ENCODE measurements around the gene POLE.

The POLE gene

DNA sequence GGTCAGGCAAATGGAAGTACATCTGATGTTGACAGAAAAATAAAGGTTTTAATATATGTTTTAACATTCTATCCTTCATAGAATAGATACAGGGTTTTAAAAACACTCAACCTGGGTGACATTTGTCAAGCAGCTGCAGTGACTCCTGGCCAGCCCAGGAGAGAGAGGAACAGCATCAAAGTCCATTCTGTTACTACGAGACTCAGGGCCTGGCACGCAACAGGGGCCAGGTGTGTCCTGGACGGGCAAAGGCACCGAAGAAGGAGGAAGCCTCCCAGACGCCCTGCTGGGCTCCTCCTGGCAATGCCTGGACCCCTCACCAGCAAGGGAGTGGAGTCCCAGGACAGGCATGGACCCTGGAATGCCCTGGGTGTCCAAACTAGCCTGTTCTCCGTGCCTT is 98.8 kb downstream of the POLE start:
- Mint-ChIP-seq H3K9me3 (no peaks in the 10 kb centered on the region), H3K36me3 (ENCODE audit: insufficient read depth) (peaks cover 14% of the 10 kb centered on the region), H3K4me1 (ENCODE audit: low read depth in 2 of 2) (no peaks in the 10 kb centered on the region), H3K27me3 (peaks cover under 1 to 11% of the 10 kb centered on the region in 2 donors), H3K4me3 (no peak overlapping the region), H3K27ac (no peak overlapping the region)
- no peak for ATAC-seq (replicated peaks)
- DNase-seq = no peak

DNA sequence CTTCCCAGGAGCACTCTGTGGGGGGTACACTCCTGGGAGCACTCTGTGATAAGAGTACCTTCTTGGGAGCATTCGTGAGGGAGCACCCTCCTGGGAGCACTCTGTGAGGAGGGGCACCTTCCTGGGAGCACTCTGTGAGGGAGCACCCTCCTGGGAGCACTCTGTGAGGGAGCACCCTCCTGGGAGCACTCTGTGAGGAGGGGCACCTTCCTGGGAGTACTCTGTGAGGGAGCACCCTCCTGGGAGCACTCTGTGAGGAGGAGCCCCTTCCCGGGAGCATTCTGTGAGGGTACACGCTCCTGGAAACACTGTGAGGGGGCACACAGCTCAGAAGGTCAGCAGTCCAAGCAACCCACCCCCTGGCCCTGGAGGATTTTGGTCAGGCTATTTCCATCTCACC is 99.4 kb downstream of the POLE start:
- no peak for ATAC-seq (replicated peaks)
- H3K27me3 Mint-ChIP-seq = peaks cover 0 to 6% of the 10 kb centered on the region in 2 donors
- H3K4me3 Mint-ChIP-seq = no peak overlapping the region
- no peak overlapping the region for H3K27ac Mint-ChIP-seq
- H3K36me3 Mint-ChIP-seq (ENCODE audit: insufficient read depth) = peaks cover 12% of the 10 kb centered on the region
- no peaks in the 10 kb centered on the region for H3K4me1 Mint-ChIP-seq (ENCODE audit: low read depth in 2 of 2)
- DNase-seq = no peak
- H3K9me3 Mint-ChIP-seq = no peaks in the 10 kb centered on the region

DNA sequence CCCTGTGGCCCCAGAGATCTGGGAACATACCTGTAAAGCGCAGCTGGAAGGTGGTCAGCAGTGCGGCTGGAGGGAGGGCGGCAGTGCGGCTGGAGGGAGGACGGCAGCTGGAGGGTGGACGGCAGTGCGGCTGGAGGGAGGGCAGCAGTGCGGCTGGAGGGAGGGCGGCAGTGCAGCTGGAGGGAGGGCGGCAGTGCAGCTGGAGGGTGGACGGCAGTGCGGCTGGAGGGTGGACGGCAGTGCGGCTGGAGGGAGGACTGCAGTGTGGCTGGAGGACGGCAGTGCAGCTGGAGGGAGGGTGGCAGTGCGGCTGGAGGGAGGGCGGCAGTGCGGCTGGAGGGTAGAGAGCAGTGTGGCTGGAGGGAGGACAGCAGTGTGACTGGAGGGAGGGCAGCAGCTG is 100.2 kb downstream of the POLE start:
- Mint-ChIP-seq H3K27ac (no peak overlapping the region), H3K4me3 (no peak overlapping the region), H3K36me3 (ENCODE audit: insufficient read depth) (peaks cover 13% of the 10 kb centered on the region), H3K27me3 (no peaks in the 10 kb centered on the region), H3K4me1 (ENCODE audit: low read depth in 2 of 2) (no peaks in the 10 kb centered on the region), H3K9me3 (no peaks in the 10 kb centered on the region)
- no peak for DNase-seq
- ATAC-seq (replicated peaks) = no peak

DNA sequence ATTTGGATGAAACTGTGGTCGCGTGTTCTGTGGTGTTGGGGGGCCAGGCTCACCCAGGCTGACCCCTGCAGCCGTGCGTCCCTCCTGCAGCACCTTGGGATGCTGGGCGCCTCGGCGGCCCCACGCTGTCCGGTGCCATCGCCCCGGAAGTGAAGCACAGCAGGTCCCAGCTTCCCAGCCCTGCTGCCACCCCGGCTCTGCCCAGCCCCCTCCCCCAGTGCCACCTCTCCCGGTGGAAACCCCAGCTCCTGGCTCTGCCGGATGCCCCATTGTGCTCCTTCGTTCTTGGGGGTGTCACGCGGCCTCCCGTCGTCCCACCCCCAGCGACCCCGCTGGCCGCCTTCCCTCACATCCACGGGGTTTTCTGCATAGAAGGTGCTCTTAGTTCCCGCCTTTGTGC is 102.0 kb downstream of the POLE start:
- Mint-ChIP-seq H3K9me3 (no peaks in the 10 kb centered on the region), H3K4me3 (no peak overlapping the region), H3K4me1 (ENCODE audit: low read depth in 2 of 2) (no peaks in the 10 kb centered on the region), H3K27me3 (no peaks in the 10 kb centered on the region), H3K36me3 (ENCODE audit: insufficient read depth) (peaks cover 16% of the 10 kb centered on the region), H3K27ac (no peak overlapping the region)
- DNase-seq = no peak
- no peak for ATAC-seq (replicated peaks)

DNA sequence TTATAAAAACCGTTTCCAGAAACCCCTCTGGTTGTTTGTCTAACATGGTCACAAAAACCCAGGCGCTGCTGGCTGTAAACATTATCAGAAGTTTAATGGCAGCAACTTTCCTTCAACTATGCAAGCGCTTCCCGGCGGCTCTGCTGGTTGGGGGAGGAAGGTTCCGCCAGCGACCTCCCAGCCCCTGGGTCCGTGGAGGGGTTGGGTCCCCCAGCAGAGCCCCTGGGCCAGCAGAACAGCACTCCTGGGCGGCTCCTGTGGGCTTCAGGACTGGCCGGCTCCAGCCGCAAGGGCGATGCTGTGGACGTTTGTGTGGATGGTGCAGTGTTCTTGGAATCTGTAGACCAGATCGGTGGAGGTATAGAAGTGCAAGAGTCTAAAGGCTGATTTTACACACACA is 102.7 kb downstream of the POLE start:
- no peak for DNase-seq
- Mint-ChIP-seq H3K27me3 (no peaks in the 10 kb centered on the region), H3K4me1 (ENCODE audit: low read depth in 2 of 2) (no peaks in the 10 kb centered on the region), H3K27ac (no peak overlapping the region), H3K36me3 (ENCODE audit: insufficient read depth) (peaks cover 16% of the 10 kb centered on the region), H3K9me3 (no peaks in the 10 kb centered on the region), H3K4me3 (no peak overlapping the region)
- no peak for ATAC-seq (replicated peaks)

DNA sequence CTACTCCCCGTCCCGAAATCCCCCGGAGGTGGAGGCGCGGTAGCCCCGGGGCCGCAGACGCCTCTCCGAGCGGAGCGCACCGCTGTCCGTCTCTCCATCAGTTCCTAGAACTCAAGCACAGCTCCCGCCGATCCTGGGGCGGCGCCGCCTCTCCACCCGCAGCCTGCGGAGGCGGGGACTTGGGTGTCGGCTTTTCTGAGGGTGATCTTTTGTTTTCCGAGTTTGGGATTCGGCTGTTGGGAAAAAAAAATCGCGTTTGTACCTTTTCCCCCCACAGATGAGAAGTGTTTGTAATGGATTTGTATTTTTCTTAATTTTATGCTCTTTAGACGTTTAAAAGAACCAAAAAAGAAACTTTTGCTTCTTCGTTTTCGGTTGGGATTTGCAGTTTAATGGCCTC is 103.4 kb downstream of the POLE start:
- Mint-ChIP-seq H3K4me1 (ENCODE audit: low read depth in 2 of 2) (no peaks in the 10 kb centered on the region), H3K27me3 (no peaks in the 10 kb centered on the region), H3K36me3 (ENCODE audit: insufficient read depth) (peaks cover 16% of the 10 kb centered on the region), H3K27ac (no peak overlapping the region), H3K4me3 (no peak overlapping the region), H3K9me3 (no peaks in the 10 kb centered on the region)
- no peak for ATAC-seq (replicated peaks)
- DNase-seq = no peak

DNA sequence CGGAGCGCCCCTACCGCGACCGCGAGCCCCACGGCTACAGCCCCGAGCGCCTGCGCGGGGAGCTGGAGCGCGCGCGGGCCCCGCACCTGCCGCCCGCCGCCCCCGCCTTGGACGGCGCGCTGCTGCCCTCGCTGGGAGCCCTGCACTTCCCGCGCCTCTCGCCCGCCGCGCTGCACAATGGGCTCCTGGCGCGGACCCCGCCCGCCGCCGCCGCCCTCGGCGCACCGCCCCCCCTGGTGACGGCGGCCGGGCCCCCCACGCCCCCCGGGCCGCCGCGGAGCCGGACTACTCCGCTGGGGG is 103.8 kb downstream of the POLE start:
- H3K9me3 Mint-ChIP-seq = no peaks in the 10 kb centered on the region
- no peak for ATAC-seq (replicated peaks)

DNA sequence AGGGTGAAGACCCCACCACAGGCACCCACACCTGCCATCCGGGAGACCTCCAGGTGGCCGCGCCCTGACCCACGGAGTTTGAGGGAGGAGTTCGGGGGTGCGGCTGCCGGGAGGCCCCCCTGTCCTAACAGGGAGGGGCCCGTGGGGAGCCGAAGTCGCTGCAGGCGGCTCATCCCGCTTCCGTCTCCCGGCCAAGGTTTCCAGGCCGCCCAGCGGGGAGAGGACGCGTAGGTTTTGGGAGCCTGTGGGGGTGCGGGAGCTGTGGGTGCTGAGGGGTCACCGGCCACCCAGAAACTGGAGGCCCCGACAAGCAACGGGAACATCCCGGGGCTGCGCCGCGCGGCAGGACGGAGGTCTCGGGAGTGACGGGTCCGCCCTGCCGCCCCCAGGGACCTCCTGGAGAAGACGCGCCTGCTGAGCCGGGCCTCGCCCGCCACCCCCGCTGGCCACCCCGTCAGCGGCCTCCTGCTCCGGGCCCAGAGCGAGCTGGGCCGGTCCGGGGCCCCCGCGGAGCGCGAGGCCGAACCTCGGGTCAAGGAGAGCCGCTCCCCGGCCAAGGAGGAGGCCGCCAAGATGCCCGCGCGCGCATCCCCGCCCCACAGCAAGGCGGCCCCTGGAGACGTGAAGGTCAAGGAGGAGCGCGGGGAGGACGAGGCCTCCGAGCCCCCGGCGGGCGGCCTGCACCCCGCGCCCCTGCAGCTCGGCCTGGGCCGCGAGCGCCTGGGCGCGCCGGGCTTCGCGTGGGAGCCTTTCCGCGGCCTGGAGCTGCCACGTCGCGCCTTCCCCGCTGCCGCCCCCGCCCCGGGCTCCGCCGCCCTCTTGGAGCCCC is 104.3 kb downstream of the POLE start:
- H3K4me1 Mint-ChIP-seq (ENCODE audit: low read depth in 2 of 2) = no peaks in the 10 kb centered on the region
- no peaks in the 10 kb centered on the region for H3K9me3 Mint-ChIP-seq
- no peak overlapping the region for H3K27ac Mint-ChIP-seq
- DNase-seq = no peak
- H3K27me3 Mint-ChIP-seq = no peaks in the 10 kb centered on the region
- H3K4me3 Mint-ChIP-seq = no peak overlapping the region
- ATAC-seq (replicated peaks) = no peak
- H3K36me3 Mint-ChIP-seq (ENCODE audit: insufficient read depth) = peaks cover 16% of the 10 kb centered on the region

More for the DNA sequence above, 103.8 kb downstream of the POLE start:
- no peak overlapping the region for H3K27ac Mint-ChIP-seq
- no peaks in the 10 kb centered on the region for H3K4me1 Mint-ChIP-seq (ENCODE audit: low read depth in 2 of 2)
- DNase-seq = no peak
- H3K27me3 Mint-ChIP-seq = no peaks in the 10 kb centered on the region
- peaks cover 16% of the 10 kb centered on the region for H3K36me3 Mint-ChIP-seq (ENCODE audit: insufficient read depth)
- H3K4me3 Mint-ChIP-seq = no peak overlapping the region

DNA sequence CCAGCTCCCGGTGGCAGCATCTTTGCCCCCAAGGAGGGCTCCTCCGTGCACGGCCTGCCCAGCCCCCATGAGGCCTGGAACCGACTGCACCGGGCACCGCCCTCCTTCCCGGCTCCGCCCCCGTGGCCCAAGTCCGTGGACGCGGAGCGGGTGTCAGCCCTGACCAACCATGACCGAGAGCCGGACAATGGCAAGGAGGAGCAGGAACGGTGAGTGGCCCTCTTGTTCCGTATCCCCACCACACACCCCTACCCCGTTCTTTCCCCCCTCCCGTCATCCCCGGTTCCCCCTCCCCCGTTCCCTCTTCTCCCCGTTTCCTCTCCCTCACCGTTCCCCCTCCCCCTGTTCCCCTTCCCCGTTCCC is 105.1 kb downstream of the POLE start:
- Mint-ChIP-seq H3K9me3 (no peaks in the 10 kb centered on the region), H3K27me3 (no peaks in the 10 kb centered on the region), H3K4me3 (no peak overlapping the region), H3K36me3 (ENCODE audit: insufficient read depth) (peaks cover 16% of the 10 kb centered on the region), H3K27ac (no peak overlapping the region), H3K4me1 (ENCODE audit: low read depth in 2 of 2) (no peaks in the 10 kb centered on the region)
- DNase-seq (no peak), ATAC-seq (replicated peaks) (no peak)

DNA sequence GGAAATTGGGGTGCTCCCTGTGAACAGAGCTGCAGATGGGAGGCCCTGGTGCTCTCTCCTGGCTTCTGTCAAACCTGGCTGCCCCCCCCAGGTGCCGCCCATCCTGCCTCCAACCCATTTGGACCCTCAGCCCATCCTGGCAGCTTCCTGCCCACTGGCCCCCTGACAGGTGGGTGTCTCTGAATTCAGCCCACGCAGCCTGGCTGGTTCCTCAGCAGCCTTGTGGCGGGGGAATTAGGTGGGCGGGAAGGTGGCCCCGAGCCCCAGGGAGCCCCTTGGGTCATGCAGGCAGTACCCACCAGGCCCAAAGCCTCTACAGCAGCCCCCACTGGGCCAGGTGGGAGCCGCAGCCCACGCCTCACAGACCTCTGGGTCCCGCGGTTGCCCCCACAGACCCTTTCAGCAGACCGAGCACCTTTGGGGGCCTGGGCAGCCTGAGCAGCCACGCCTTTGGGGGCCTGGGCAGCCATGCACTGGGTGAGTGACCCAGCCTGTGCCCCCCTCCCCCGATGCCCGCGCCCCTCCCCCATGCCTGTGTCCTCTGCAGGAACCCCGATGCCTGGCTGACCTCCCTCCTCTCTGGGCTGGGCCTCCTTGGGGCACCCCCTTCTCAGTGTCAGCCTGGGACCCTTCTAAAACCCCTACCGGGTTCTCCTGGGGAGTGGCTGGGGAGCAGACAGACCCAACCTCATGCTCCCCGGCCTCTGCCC is 105.6 kb downstream of the POLE start:
- peaks cover 14% of the 10 kb centered on the region for H3K36me3 Mint-ChIP-seq (ENCODE audit: insufficient read depth)
- no peak overlapping the region for H3K4me3 Mint-ChIP-seq
- H3K9me3 Mint-ChIP-seq = no peaks in the 10 kb centered on the region
- no peaks in the 10 kb centered on the region for H3K4me1 Mint-ChIP-seq (ENCODE audit: low read depth in 2 of 2)
- no peak overlapping the region for H3K27ac Mint-ChIP-seq
- no peaks in the 10 kb centered on the region for H3K27me3 Mint-ChIP-seq
- no peak for DNase-seq
- ATAC-seq (replicated peaks) = no peak

DNA sequence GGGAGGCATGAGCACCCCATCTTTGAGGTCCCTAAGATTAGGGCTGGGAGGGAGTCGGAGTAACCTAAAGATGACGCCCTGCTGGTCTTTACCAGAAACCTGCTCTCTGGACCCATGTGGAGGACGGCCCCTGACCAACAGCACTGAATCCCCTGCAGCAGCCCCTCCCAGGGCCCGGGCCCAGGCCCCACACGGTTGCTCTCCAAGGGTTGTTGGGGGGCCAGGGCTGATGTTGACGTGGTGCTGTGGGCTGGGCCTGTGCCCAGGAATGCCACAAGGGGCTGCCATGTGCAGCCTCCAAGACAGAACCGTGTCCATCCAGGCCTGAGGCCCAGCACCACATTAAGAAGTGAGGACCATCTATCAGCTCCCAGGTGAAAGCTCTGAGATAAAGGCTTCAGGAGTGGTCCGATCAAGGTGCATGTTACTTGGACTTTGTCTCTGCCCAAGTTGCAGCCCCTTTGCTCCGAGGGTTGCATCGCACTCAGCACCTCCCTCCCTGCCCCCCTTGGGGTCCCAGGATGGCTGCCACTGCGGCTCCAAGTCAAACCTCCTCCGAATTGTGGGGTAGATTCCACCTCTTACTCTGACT is 106.3 kb downstream of the POLE start:
- no peaks in the 10 kb centered on the region for H3K9me3 Mint-ChIP-seq
- no peaks in the 10 kb centered on the region for H3K27me3 Mint-ChIP-seq
- no peaks in the 10 kb centered on the region for H3K4me1 Mint-ChIP-seq (ENCODE audit: low read depth in 2 of 2)
- no peak for DNase-seq
- H3K27ac Mint-ChIP-seq = no peak overlapping the region
- peaks cover 16% of the 10 kb centered on the region for H3K36me3 Mint-ChIP-seq (ENCODE audit: insufficient read depth)
- no peak overlapping the region for H3K4me3 Mint-ChIP-seq
- no peak for ATAC-seq (replicated peaks)

DNA sequence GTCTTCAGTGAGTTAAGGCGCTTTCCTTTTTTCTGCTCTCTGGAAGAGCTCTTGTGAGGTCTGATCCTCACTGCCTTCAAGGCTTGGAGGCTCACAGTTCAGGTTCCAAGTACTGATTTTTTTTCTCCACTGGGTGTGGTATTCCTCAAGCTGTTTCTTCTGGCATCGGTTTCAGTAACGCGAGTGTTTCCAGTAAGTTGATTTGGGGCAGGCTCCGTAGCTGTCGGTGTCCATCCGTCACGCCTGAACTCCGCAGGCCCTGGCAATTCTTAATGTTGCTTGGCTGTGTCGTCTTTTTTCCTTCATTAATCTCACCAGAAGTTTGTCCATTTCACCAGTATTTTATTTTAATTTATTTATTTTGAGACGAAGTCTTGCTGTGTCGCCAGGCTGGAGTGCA is 107.4 kb downstream of the POLE start:
- no peaks in the 10 kb centered on the region for H3K27me3 Mint-ChIP-seq
- peaks cover 21% of the 10 kb centered on the region for H3K36me3 Mint-ChIP-seq (ENCODE audit: insufficient read depth)
- peaks cover 0 to 4% of the 10 kb centered on the region in 2 donors for H3K4me1 Mint-ChIP-seq (ENCODE audit: low read depth in 2 of 2)
- H3K27ac Mint-ChIP-seq = no peak overlapping the region
- no peak for DNase-seq
- H3K4me3 Mint-ChIP-seq = no peak overlapping the region
- ATAC-seq (replicated peaks) = no peak
- no peaks in the 10 kb centered on the region for H3K9me3 Mint-ChIP-seq

DNA sequence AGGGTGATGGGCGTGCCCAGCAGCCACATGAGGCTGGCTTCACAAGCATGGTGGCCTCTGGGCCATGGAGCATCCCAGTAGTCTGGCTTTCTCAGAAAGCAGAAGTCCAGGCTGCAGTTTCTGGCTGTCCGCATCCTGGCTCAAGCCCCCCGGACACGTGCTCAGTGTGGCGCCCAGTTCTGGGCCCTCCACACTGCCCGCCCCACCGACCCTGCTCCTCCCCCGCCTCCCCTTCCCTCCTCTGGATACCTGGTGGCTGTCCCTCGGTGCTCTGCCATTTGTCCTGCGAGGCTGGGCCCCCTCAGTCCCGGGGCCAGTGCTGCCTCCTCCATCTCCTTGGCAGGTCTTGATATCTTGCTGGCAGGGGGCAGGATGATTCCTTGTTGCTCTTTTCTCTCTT is 108.3 kb downstream of the POLE start:
- H3K36me3 Mint-ChIP-seq (ENCODE audit: insufficient read depth) = peaks cover 23% of the 10 kb centered on the region
- H3K9me3 Mint-ChIP-seq = no peaks in the 10 kb centered on the region
- H3K27me3 Mint-ChIP-seq = no peaks in the 10 kb centered on the region
- no peak overlapping the region for H3K4me3 Mint-ChIP-seq
- no peak overlapping the region for H3K27ac Mint-ChIP-seq
- DNase-seq = no peak
- no peak for ATAC-seq (replicated peaks)
- H3K4me1 Mint-ChIP-seq (ENCODE audit: low read depth in 2 of 2) = peaks cover 0 to 4% of the 10 kb centered on the region in 2 donors

DNA sequence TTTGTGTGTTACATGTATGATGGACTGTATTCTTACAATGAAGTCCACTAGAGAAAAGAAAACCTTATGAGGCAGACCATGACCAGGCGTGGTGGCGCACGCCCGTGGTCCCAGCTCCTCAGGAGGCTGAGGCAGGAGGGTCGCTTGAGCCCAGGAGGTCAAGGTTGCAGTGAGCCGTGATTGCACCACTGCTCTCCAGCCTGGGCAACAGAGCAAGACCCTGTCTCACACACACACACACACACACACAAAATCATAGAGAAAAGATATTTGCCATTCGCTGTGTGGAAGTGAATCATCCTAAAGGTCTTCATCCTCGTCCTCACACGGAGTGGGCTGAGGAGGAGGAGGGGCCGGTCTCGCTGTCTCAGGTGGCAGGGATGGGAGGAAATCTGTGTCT is 109.0 kb downstream of the POLE start:
- DNase-seq (no peak), ATAC-seq (replicated peaks) (no peak)
- Mint-ChIP-seq H3K36me3 (ENCODE audit: insufficient read depth) (peaks cover 21% of the 10 kb centered on the region), H3K27me3 (no peaks in the 10 kb centered on the region), H3K27ac (peak overlapping the region in 1 of 2 donors; percentile 49), H3K4me3 (no peak overlapping the region), H3K9me3 (no peaks in the 10 kb centered on the region), H3K4me1 (ENCODE audit: low read depth in 2 of 2) (peaks cover 0 to 4% of the 10 kb centered on the region in 2 donors)
